WERI-Rb-1 (cell line): Measurements from ENCODE around the gene NPAS3.

Experiments used
- DNase-seq: peaks from one replicate; pipeline ENCODE4 v3.0.0-alpha.2; 2020
- H3K27ac ChIP-seq: fragments of 250-450 bp; sonication (Bioruptor Pico); 2 replicates; pipeline ENCODE4 v1.5.1; 2020; ENCODE audit warnings: mild to moderate bottlenecking, moderate library complexity
- H3K27me3 ChIP-seq: fragments of 250-450 bp; sonication (Bioruptor Pico); 2 replicates; pipeline ENCODE4 v1.5.1; 2021; ENCODE audit warnings: mild to moderate bottlenecking, low read depth, moderate library complexity; ENCODE audit not compliant: insufficient read depth, severe bottlenecking
- H3K36me3 ChIP-seq: fragments of 250-450 bp; sonication (Bioruptor Pico); 2 replicates; pipeline ENCODE4 v1.5.1; 2020; ENCODE audit warnings: mild to moderate bottlenecking, moderate library complexity
- H3K4me3 ChIP-seq: 2 replicates; pipeline ENCODE4 v1.5.1; 2011; ENCODE audit warnings: low read depth, mild to moderate bottlenecking, control low read depth, low read length
- H3K9me3 ChIP-seq: fragments of 250-450 bp; sonication (Bioruptor Pico); 2 replicates; pipeline ENCODE4 v1.5.1; 2021; ENCODE audit warnings: mild to moderate bottlenecking, moderate library complexity; ENCODE audit not compliant: severe bottlenecking
- CTCF ChIP-seq: IDR thresholded peaks from 2 replicates; pipeline ENCODE4 v1.5.1; 2011; ENCODE audit warnings: low read depth, mild to moderate bottlenecking, control low read depth, inconsistent platforms, low read length

The NPAS3 gene

DNA sequence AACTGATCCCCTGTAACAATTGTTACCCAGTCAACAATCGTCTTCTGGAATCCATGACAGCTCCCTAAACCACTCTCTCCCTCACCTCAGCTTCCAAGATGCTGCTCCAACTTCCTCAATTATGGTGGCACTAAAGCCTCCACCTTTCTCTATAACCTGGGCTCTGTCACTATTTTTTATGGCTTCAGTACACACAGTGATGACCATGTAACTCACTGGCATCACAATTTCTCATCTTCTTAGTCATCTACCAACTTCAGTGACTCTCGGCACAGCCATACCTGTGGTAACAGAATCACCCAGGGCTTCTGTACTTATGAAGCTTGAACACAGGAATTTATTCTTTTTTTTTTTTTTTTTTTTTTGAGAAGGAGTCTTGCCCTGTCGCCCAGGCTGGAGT is 32.0 kb upstream of the NPAS3 start:
- TF ChIP-seq CTCF: no peak
- no peak overlapping the region for H3K27ac ChIP-seq
- no peaks in the 10 kb centered on the region for H3K36me3 ChIP-seq
- H3K27me3 ChIP-seq: no peaks in the 10 kb centered on the region
- no peak overlapping the region for H3K4me3 ChIP-seq
- no peaks in the 10 kb centered on the region for H3K9me3 ChIP-seq
- DNase-seq: no peak

DNA sequence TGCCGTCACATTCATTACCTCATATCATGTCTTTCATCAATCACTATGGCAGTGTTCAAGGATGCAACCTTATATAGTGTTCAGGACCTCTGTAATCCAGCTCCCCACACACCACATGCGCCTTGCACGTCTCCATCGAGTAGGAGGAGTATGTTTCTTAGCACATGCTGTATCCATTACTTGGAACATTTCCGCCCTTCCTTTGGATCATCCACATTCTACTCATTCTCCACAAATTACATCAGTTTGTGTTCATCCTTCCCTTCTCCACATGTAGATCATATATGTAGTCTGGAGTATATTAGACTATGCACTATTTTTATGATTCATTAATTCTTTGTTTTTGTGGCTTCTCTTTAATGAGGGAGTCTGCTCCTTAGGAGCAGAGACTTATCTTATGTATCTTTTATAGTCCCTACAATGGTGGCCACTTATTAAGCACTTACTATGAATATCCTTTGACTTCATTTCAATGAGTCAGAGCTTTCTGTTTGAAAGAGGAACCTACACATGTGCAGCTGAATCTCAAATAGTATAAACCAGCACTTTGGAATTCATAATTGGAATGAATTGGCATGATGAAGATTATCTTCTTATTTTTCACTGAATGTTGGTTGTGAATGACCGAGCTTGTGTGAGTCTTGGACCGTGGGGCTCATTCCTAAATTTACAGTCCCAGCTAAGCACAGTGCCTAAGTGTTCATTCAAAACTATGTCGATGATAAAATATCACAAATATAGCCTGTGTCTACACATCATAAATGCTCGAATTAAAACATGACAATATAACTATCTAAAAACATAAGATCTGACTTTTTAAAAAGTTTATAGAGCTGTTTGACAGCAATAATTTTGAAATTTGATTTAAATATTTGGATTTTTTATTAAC is 30.2 kb upstream of the NPAS3 start:
- no peaks in the 10 kb centered on the region for H3K9me3 ChIP-seq
- no peak overlapping the region for H3K27ac ChIP-seq
- no peaks in the 10 kb centered on the region for H3K27me3 ChIP-seq
- no peak overlapping the region for H3K4me3 ChIP-seq
- TF ChIP-seq CTCF: no peak
- no peak for DNase-seq
- no peaks in the 10 kb centered on the region for H3K36me3 ChIP-seq

GRCh38 chr14:32913725-32914124 is 25.0 kb upstream of the NPAS3 start:
- Histone ChIP-seq H3K27ac (no peak overlapping the region), H3K36me3 (no peaks in the 10 kb centered on the region), H3K9me3 (no peaks in the 10 kb centered on the region), H3K4me3 (no peak overlapping the region), H3K27me3 (no peaks in the 10 kb centered on the region)
- no peak for TF ChIP-seq CTCF
- no peak for DNase-seq

DNA sequence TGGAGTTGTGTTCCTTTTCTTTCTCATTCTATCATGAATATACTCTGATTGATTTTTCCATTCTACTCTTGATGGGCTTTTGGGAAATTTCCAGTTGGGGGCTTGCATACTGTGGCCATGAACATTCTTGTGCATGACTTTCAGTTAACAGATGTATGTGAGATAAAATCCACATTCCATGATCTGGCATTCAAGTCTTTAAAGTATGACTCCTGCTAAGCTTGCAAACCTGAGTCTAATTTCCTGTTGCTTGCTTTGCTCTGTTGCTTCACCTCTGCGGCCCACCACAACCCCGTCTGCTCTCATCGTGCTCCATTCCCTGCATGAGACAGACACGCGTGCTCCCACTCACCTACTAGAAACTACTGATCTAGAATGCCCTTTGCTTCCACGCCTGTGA is 24.3 kb upstream of the NPAS3 start:
- Histone ChIP-seq H3K27me3 (no peaks in the 10 kb centered on the region), H3K9me3 (no peaks in the 10 kb centered on the region)
- no peak for TF ChIP-seq CTCF

DNA sequence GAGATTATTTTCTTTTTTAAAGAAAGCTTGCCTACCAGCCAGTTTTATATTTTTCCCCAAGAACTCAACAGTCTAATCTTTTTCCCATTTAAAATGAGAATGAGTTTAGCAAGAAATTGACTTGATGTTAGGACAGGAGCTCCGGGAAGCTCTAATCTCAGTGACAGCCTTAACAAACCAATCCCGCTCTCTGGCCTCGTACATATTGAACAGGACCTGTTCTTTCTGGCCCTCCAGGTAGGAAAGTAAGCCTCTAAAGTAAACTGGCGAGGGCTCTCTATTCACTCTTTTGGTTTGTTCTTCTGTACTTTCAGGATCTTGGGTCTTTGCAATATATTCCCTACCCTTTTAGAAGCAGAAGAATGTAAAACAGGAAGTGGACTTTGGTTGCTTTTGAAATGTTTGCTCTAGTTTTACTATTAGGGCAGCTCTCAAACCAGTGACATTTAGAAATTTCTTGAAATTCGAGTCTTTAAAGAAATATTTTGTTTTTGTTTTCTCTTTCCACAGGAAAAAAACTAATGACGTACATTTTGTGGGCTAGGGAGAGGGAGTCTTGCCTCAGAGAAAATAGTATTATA is 17.9 kb upstream of the NPAS3 start:
- no peaks in the 10 kb centered on the region for H3K9me3 ChIP-seq
- no peak overlapping the region for H3K27ac ChIP-seq
- DNase-seq: no peak
- H3K4me3 ChIP-seq: no peak overlapping the region
- no peak for TF ChIP-seq CTCF
- H3K36me3 ChIP-seq: no peaks in the 10 kb centered on the region
- H3K27me3 ChIP-seq: no peaks in the 10 kb centered on the region

More for the DNA sequence above, 24.3 kb upstream of the NPAS3 start:
- Histone ChIP-seq H3K4me3 (no peak overlapping the region), H3K36me3 (no peaks in the 10 kb centered on the region), H3K27ac (no peak overlapping the region)
- no peak for DNase-seq

GRCh38 chr14:32925439-32925838 is 13.2 kb upstream of the NPAS3 start:
- no peak for TF ChIP-seq CTCF
- no peaks in the 10 kb centered on the region for H3K36me3 ChIP-seq
- no peak for DNase-seq
- no peak overlapping the region for H3K27ac ChIP-seq
- H3K4me3 ChIP-seq: no peak overlapping the region
- H3K9me3 ChIP-seq: no peaks in the 10 kb centered on the region
- H3K27me3 ChIP-seq: no peaks in the 10 kb centered on the region
